Pulmonary artery endothelial cell (primary cell): Measurements from ENCODE around the gene ARHGEF19. TPM values are rescaled to one million over a fixed set of nuclear protein-coding genes. Genes with fewer than 3 reads are reported as not detected.

ENCODE experiments used
- DNase-seq: peaks from one replicate; pipeline ENCODE4 v3.0.0-alpha.2; 2011; ENCODE audit warnings: low read depth, low spot score
- total RNA-seq: library from RNA; depleted of rRNA; stranded (reverse); fragments of >200 nt; gene quantifications from 2 replicates; pipeline ENCODE4 v1.2.3, GENCODE V29; 2014

Gene ARHGEF19
- total RNA-seq, 1 donor from 2014 or later: 4.0 TPM

GRCh38 chr1:16244650-16245285 is 32.3 kb upstream of the ARHGEF19 start:
- DNase-seq: no peak

GRCh38 chr1:16243936-16244649 is 31.6 kb upstream of the ARHGEF19 start:
- peak; percentile 56 for DNase-seq

GRCh38 chr1:16243215-16243610 is 30.8 kb upstream of the ARHGEF19 start:
- DNase-seq: no peak

- DNase-seq: no peak
Measured at GRCh38 chr1:16242556-16243214, 30.2 kb upstream of the ARHGEF19 start.

GRCh38 chr1:16241221-16241708 is 28.8 kb upstream of the ARHGEF19 start:
- DNase-seq: no peak

- DNase-seq: no peak
Measured at GRCh38 chr1:16239972-16240491, 27.6 kb upstream of the ARHGEF19 start.

- no peak for DNase-seq
Measured at GRCh38 chr1:16237343-16237830, 24.9 kb upstream of the ARHGEF19 start.

GRCh38 chr1:16236511-16237342 is 24.3 kb upstream of the ARHGEF19 start, which contains the start of gene CPLANE2:
CPLANE2 (minus strand) TSS chr1:16237183; CDS start chr1:16236742, 441 bp downstream.
- no peak for DNase-seq

GRCh38 chr1:16235944-16236510 is 23.6 kb upstream of the ARHGEF19 start:
- no peak for DNase-seq

GRCh38 chr1:16235347-16235746 is 22.9 kb upstream of the ARHGEF19 start:
- DNase-seq: no peak

- no peak for DNase-seq
Measured at GRCh38 chr1:16233431-16233830, 21.0 kb upstream of the ARHGEF19 start.

- no peak for DNase-seq
Measured at GRCh38 chr1:16232316-16232710, 19.9 kb upstream of the ARHGEF19 start.

- DNase-seq: no peak
Measured at GRCh38 chr1:16231331-16232315, 19.2 kb upstream of the ARHGEF19 start.

GRCh38 chr1:16230744-16231143 is 18.3 kb upstream of the ARHGEF19 start:
- DNase-seq: no peak

- no peak for DNase-seq
Measured at GRCh38 chr1:16229976-16230740, 17.7 kb upstream of the ARHGEF19 start.

- no peak for DNase-seq
Measured at GRCh38 chr1:16226490-16227179, 14.2 kb upstream of the ARHGEF19 start.

- DNase-seq: no peak
Measured at GRCh38 chr1:16226129-16226489, 13.7 kb upstream of the ARHGEF19 start.

- DNase-seq: no peak
Measured at GRCh38 chr1:16224472-16224871, 12.0 kb upstream of the ARHGEF19 start.
